HepG2 (cell line): ENCODE data around the gene GRM4. TPM values are rescaled to one million over a fixed set of nuclear protein-coding genes. Genes with fewer than 3 reads are reported as not detected.

Experiments used
- ATAC-seq: fragments of 200-7000 bp; cut with Tn5 transposase; 3 replicates; pipeline ENCODE4 v1.9.1; 2020; ENCODE audit warnings: mild to moderate bottlenecking, moderate library complexity
- BruUV-seq: library from RNA; stranded (reverse); fragments of 400-500 nt; replicated peaks from 2 replicates; lab custom pipeline; 2021; lab: Mats Ljungman, UMichigan
- CTCF ChIA-PET: fragments of 300-600 bp; formaldehyde crosslinking; extraction: SDS; loops from one replicate; lab custom pipeline; 2021; ENCODE audit warnings: low total read pairs, inconsistent platforms, low intra/inter-chr PET ratio; lab: Yijun Ruan, JAX
- POLR2A ChIA-PET: fragments of 350-600 bp; sonication (Branson Sonifier 250); formaldehyde crosslinking; loops from one replicate; lab custom pipeline; 2020; ENCODE audit warnings: antibody characterized with exemption, inconsistent platforms; lab: Yijun Ruan, JAX
- DNase-seq: peaks from one replicate; pipeline ENCODE4 v3.0.0-alpha.2; 2015; ENCODE audit warnings: low spot score
- FAIRE-seq: peaks from 3 replicates; lab custom pipeline; 2011; peaks lifted over from hg19 to GRCh38; lab: Jason Lieb, UNC
- H2AFZ ChIP-seq: one replicate; pipeline ENCODE4 v1.6.1; 2011; ENCODE audit warnings: low read length, inconsistent platforms
- H3K27ac ChIP-seq: fragments of 300-600 bp; 3 replicates; pipeline ENCODE4 v1.8.0; 2011; ENCODE audit warnings: mixed run types, mild to moderate bottlenecking, mixed read lengths, low read length, inconsistent platforms; ENCODE audit not compliant: insufficient read depth; ENCODE audit errors: extremely low read length
- H3K27me3 ChIP-seq, 2 experiments: fragments of 200-600 bp in 1 of 2; 2 replicates in 1 of 2; 3 replicates in 1 of 2; pipeline versions ENCODE4 v1.6.0 to v1.8.0; 2011; ENCODE audit warnings: low read length in 2 of 2, mild to moderate bottlenecking in 2 of 2, moderate library complexity in 2 of 2, inconsistent platforms in 1 of 2; ENCODE audit not compliant: insufficient read depth in 2 of 2, control insufficient read depth in 1 of 2
- H3K36me3 ChIP-seq, 2 experiments: fragments of 200-600 bp in 1 of 2; replicated peaks in 1 of 2; 2 replicates in 1 of 2; 3 replicates in 1 of 2; pipeline versions ENCODE4 v1.5.1 to v1.8.0; 2011; ENCODE audit warnings: low read length in 2 of 2, inconsistent platforms in 1 of 2; ENCODE audit not compliant: insufficient read depth in 2 of 2, control insufficient read depth in 1 of 2
- H3K4me1 ChIP-seq: 2 replicates; pipeline ENCODE4 v1.5.1; 2012; ENCODE audit warnings: low read length, inconsistent platforms; ENCODE audit not compliant: insufficient read depth
- H3K4me2 ChIP-seq: 2 replicates; pipeline ENCODE4 v1.6.0; 2011; ENCODE audit warnings: low read depth, low read length, inconsistent platforms
- H3K4me3 ChIP-seq, 3 experiments: fragments of 200-600 bp in 1 of 3; sonication (generic), shearing (Covaris generic) in 1 of 3; replicated peaks in 1 of 3; 2 replicates each; pipeline ENCODE4 v1.5.1; 2011 to 2016; ENCODE audit warnings: low read length in 3 of 3, inconsistent platforms in 2 of 3, low read depth in 2 of 3, mild to moderate bottlenecking in 2 of 3, control low read depth in 1 of 3, mixed read lengths in 1 of 3; ENCODE audit not compliant: insufficient read depth in 1 of 3
- H3K79me2 ChIP-seq: one replicate; pipeline ENCODE4 v1.6.1; 2011; ENCODE audit warnings: low read length, inconsistent platforms; ENCODE audit not compliant: insufficient read depth
- H3K9ac ChIP-seq: 2 replicates; pipeline ENCODE4 v1.6.0; 2011; ENCODE audit warnings: mild to moderate bottlenecking, low read depth, low read length, inconsistent platforms; ENCODE audit not compliant: insufficient read depth
- H3K9me3 ChIP-seq: 2 replicates; pipeline ENCODE4 v1.5.1; 2012; ENCODE audit warnings: mild to moderate bottlenecking, low read length
- H4K20me1 ChIP-seq: 2 replicates; pipeline ENCODE4 v1.6.0; 2011; ENCODE audit warnings: inconsistent platforms, mild to moderate bottlenecking, low read length, moderate library complexity; ENCODE audit not compliant: insufficient read depth
- ATF1 ChIP-seq: IDR thresholded peaks from 2 replicates; pipeline ENCODE4 v1.6.1; 2016; ENCODE audit warnings: mild to moderate bottlenecking, control low read depth
- GATA4 ChIP-seq: sonication (generic); IDR thresholded peaks from 2 replicates; pipeline ENCODE4 v1.6.1; 2016; ENCODE audit warnings: antibody characterized with exemption, low read depth, borderline replicate concordance
- REPIN1 ChIP-seq: sonication (generic); formaldehyde crosslinking; IDR thresholded peaks from 2 replicates; pipeline ENCODE4 v1.8.0; 2022; ENCODE audit warnings: missing genetic modification reagents, low read depth, mild to moderate bottlenecking, borderline replicate concordance
- TFE3 ChIP-seq: IDR thresholded peaks from 2 replicates; pipeline ENCODE4 v1.6.1; 2016
- THAP9 ChIP-seq: sonication (generic); formaldehyde crosslinking; IDR thresholded peaks from 2 replicates; pipeline ENCODE4; 2020; ENCODE audit warnings: missing genetic modification reagents, mild to moderate bottlenecking, borderline replicate concordance
- ZIK1 ChIP-seq: sonication (generic); formaldehyde crosslinking; IDR thresholded peaks from 2 replicates; pipeline ENCODE4 v1.5.0; 2020; ENCODE audit warnings: mild to moderate bottlenecking, low read depth, missing genetic modification reagents, borderline replicate concordance
- ZNF275 ChIP-seq: sonication (generic); formaldehyde crosslinking; IDR thresholded peaks from 2 replicates; pipeline ENCODE4 v1.8.0; 2022; ENCODE audit warnings: missing genetic modification reagents, mild to moderate bottlenecking, inconsistent platforms, borderline replicate concordance
- ZNF3 ChIP-seq: IDR thresholded peaks from 2 replicates; pipeline ENCODE4 v1.7.0; 2017; ENCODE audit warnings: inconsistent platforms
- ZNF44 ChIP-seq: sonication (generic); formaldehyde crosslinking; IDR thresholded peaks from 2 replicates; pipeline ENCODE4 v1.5.1; 2020; ENCODE audit warnings: mild to moderate bottlenecking, missing genetic modification reagents
- ZNF878 ChIP-seq: sonication (generic); formaldehyde crosslinking; IDR thresholded peaks from 2 replicates; pipeline ENCODE4 v1.8.1; 2023; ENCODE audit warnings: mild to moderate bottlenecking, missing genetic modification reagents, moderate library complexity
- WGBS: methylation state at CpG from one replicate; pipeline ENCODE4 v1.1.6; 2017; ENCODE audit warnings: low lambda C conversion rate; 5-methylcytosine and 5-hydroxymethylcytosine counted together
- in situ Hi-C: cut with HindIII; loops from 2 replicates; pipeline ENCODE4 v1.10.0; 2017; ENCODE audit warnings: low pct_unique_long_range_greater_than_20kb; ENCODE audit not compliant: extremely low pct_ligation_motif_present
- intact Hi-C: fragments of 100-400 bp; cut with micrococcal nuclease; formaldehyde crosslinking; loops from one replicate; pipeline ENCODE4 v1.10.0; 2022; ENCODE audit not compliant: unreplicated experiment
- polyA plus RNA-seq, 8 experiments: library from polyadenylated mRNA; depleted of rRNA in 3 of 8; stranded (reverse) in 7 of 8; unstranded in 1 of 8; fragments of >200 nt; fragmentation: Illumina TruSeq in 4 of 8; extraction: Trizol in 4 of 8; gene quantifications; 2 replicates each; pipeline versions ENCODE4 v1.2.1 to v1.2.3, GENCODE V29; 2011 to 2016; ENCODE audit warnings: low read depth in 4 of 8, missing spikeins in 1 of 8, mixed read lengths in 1 of 8; ENCODE audit not compliant: insufficient read depth in 1 of 8
- total RNA-seq, 5 experiments: library from RNA; depleted of rRNA; stranded (reverse); fragments of >200 nt; fragmentation: Illumina TruSeq; extraction: Trizol; gene quantifications; 2 replicates each; pipeline ENCODE4 v1.2.3, GENCODE V29; 2016; ENCODE audit warnings: low read depth in 1 of 5

The GRM4 gene
- total and polyA plus RNA-seq, 2 of the 13 experiments (the other 11 are each of a cell fraction or from before 2014, with no cell fraction given), result not detected

GRCh38 chr6:34106900-34107299 lies 39.0 kb downstream of the GRM4 start:
- Histone ChIP-seq H3K27me3 (peaks cover 18 to 80% of the 10 kb centered on the region in 2 experiments), H3K9ac (no peak overlapping the region), H3K9me3 (no peaks in the 10 kb centered on the region), H3K36me3 (no peaks in the 10 kb centered on the region), H3K27ac (no peak overlapping the region), H3K79me2 (no peaks in the 10 kb centered on the region), H4K20me1 (peaks cover 3% of the 10 kb centered on the region; the same call in 1 of the 2 replicates), H3K4me1 (no peaks in the 10 kb centered on the region), H2AFZ (no peak overlapping the region), H3K4me2 (no peak overlapping the region), H3K4me3 (no peak overlapping the region)
- ATAC-seq (no peak), DNase-seq (no peak), FAIRE-seq (no peak)
- WGBS, result 14% methylated on average over 1 of the region's 5 CpGs
- ChIA-PET POLR2A (no interaction called here), CTCF (no interaction called here)
- BruUV-seq, result no TSS peak
- in situ Hi-C loops, result no loop called here
- TF ChIP-seq ZNF878 (CRISPR knock-in tag) (no peak), THAP9 (CRISPR knock-in tag) (no peak)
- intact Hi-C loops, result no loop called here

GRCh38 chr6:34106421-34106820 lies 39.5 kb downstream of the GRM4 start:
- Histone ChIP-seq H3K27me3 (peaks cover 18 to 84% of the 10 kb centered on the region in 2 experiments), H3K4me2 (no peak overlapping the region), H3K36me3 (no peaks in the 10 kb centered on the region), H3K4me1 (no peaks in the 10 kb centered on the region), H3K4me3 (no peak overlapping the region), H3K9ac (no peak overlapping the region), H3K79me2 (no peaks in the 10 kb centered on the region), H3K27ac (no peak overlapping the region), H2AFZ (no peak overlapping the region), H4K20me1 (peaks cover 3% of the 10 kb centered on the region; the same call in 1 of the 2 replicates), H3K9me3 (no peaks in the 10 kb centered on the region)
- ATAC-seq (no peak), FAIRE-seq (no peak), DNase-seq (no peak)
- ChIA-PET CTCF (no interaction called here), POLR2A (no interaction called here)
- BruUV-seq, result no TSS peak
- WGBS, result 4% methylated on average over 6 of the region's 6 CpGs
- in situ Hi-C loops (no loop called here), intact Hi-C loops (no loop called here)
- TF ChIP-seq ZNF3 (CRISPR knock-in tag), result no peak
- TF ChIP-seq ZNF275, result no peak
- no peak for TF ChIP-seq ATF1
- no peak for TF ChIP-seq ZIK1 (CRISPR knock-in tag)
- TF ChIP-seq ZNF44 (CRISPR knock-in tag), result no peak
- no peak for TF ChIP-seq GATA4
- no peak for TF ChIP-seq TFE3 (CRISPR knock-in tag)
- TF ChIP-seq REPIN1 (CRISPR knock-in tag), result no peak
